GM18951 (cell line): ENCODE data around the gene ZNF77.
"Not testable (repeated sequence)": the region's sequence is repeated elsewhere in the genome, so short reads cannot be mapped to it uniquely, and the experiment has no call there.

Experiments used
- POLR2A ChIP-seq: IDR thresholded peaks from 4 replicates; pipeline ENCODE4 v1.6.1; 2011; ENCODE audit warnings: mild to moderate bottlenecking; ENCODE audit not compliant: insufficient read length, insufficient read depth; ENCODE audit errors: extremely low read depth
- in situ Hi-C: fragments of 300-500 bp; cut with MboI; formaldehyde crosslinking; loops from one replicate; pipeline ENCODE4 v1.12.0; 2022; ENCODE audit warnings: low sequenced_read_pairs, mixed read lengths, inconsistent platforms; ENCODE audit not compliant: unreplicated experiment

Gene ZNF77

GRCh38 chr19:2962018-2962670 lies 17.4 kb upstream of the ZNF77 start:
- no peak for TF ChIP-seq POLR2A
- in situ Hi-C loops, result no loop called here

GRCh38 chr19:2960120-2960519 lies 15.3 kb upstream of the ZNF77 start:
- in situ Hi-C loops, result no loop called here

GRCh38 chr19:2957160-2957559 lies 12.4 kb upstream of the ZNF77 start:
- no peak for TF ChIP-seq POLR2A
- in situ Hi-C loops, result loop anchor here (10.0 kb wide), 1 partner anchor 148 kb away; no protein-coding TSS in a partner anchor

More at GRCh38 chr19:2960120-2960519, 15.3 kb upstream of the ZNF77 start:
- no peak for TF ChIP-seq POLR2A

GRCh38 chr19:2952953-2953481 lies 8.2 kb upstream of the ZNF77 start:
- no peak for TF ChIP-seq POLR2A
- in situ Hi-C loops, result loop anchor here (10.0 kb wide), 1 partner anchor 152 kb away; no protein-coding TSS in a partner anchor

- in situ Hi-C loops, result loop anchor here (10.0 kb wide), 1 partner anchor 154 kb away; no protein-coding TSS in a partner anchor
- TF ChIP-seq POLR2A, result peak; percentile 96
These were observed 5.7 kb upstream of the ZNF77 start for GRCh38 chr19:2950286-2951124.

- in situ Hi-C loops, result loop anchor here (10.0 kb wide), 1 partner anchor 155 kb away; no protein-coding TSS in a partner anchor
- TF ChIP-seq POLR2A, result no peak
These were observed 5.1 kb upstream of the ZNF77 start for GRCh38 chr19:2949939-2950285.

- TF ChIP-seq POLR2A, result no peak
- in situ Hi-C loops, result no loop called here
These were observed 909 bp upstream of the ZNF77 start for GRCh38 chr19:2945575-2946184.

GRCh38 chr19:2944403-2944774 lies 382 bp downstream of the ZNF77 start:
- in situ Hi-C loops, result no loop called here
- no peak for TF ChIP-seq POLR2A

GRCh38 chr19:2942928-2943640 lies 1.7 kb downstream of the ZNF77 start:
- no peak for TF ChIP-seq POLR2A

DNA sequence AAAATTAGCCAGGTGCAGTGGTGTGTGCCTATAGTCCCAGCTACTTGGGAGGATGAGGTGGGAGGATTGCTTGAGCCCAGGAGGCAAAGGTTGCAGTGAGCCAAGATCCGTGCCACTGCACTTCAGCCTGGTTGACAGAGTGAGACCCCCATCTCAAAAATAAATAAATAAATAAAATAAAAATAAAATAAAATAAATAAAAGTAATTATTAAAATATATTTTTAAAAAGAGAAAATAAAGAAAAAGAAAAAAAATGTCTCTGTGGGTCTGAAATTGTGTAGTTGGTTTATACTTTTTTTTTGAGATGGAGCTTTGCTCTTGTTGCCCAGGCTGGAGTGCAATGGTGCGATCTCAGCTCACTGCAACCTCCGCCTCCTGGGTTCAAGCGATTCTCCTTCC lies 8.9 kb downstream of the ZNF77 start:
- in situ Hi-C loops, result not testable (repeated sequence)

More at GRCh38 chr19:2942928-2943640, 1.7 kb downstream of the ZNF77 start:
- in situ Hi-C loops, result no loop called here

- no peak for TF ChIP-seq POLR2A
These were observed 11.3 kb downstream of the ZNF77 start for GRCh38 chr19:2933490-2933910.

GRCh38 chr19:2927032-2927430 lies 17.7 kb downstream of the ZNF77 start:
- no peak for TF ChIP-seq POLR2A
- in situ Hi-C loops, result no loop called here

More at GRCh38 chr19:2933490-2933910, 11.3 kb downstream of the ZNF77 start:
- in situ Hi-C loops, result no loop called here
